Keratinocyte (primary cell): Measurements from ENCODE around the gene OAS3.

Experiments used
- EZH2 ChIP-seq: IDR thresholded peaks from one replicate; pipeline ENCODE4 v1.6.1; 2012; ENCODE audit warnings: inconsistent platforms, mild to moderate bottlenecking, low read length, moderate library complexity
- TF ChIP-seq, protein P1 (sequence below), 3 experiments: IDR thresholded peaks in 1 of 3; conservative IDR thresholded peaks in 1 of 3; optimal IDR thresholded peaks in 1 of 3; 2 replicates in 2 of 3; 3 replicates in 1 of 3; pipeline versions ENCODE3 to v1.5.1; 2011; ENCODE audit warnings: low read length in 3 of 3, mild to moderate bottlenecking in 3 of 3, moderate library complexity in 2 of 3, control low read depth in 1 of 3, inconsistent platforms in 1 of 3; ENCODE audit not compliant: insufficient read depth in 2 of 3; ENCODE audit errors: extremely low read depth in 1 of 3

- TF ChIP-seq, protein P1, sequence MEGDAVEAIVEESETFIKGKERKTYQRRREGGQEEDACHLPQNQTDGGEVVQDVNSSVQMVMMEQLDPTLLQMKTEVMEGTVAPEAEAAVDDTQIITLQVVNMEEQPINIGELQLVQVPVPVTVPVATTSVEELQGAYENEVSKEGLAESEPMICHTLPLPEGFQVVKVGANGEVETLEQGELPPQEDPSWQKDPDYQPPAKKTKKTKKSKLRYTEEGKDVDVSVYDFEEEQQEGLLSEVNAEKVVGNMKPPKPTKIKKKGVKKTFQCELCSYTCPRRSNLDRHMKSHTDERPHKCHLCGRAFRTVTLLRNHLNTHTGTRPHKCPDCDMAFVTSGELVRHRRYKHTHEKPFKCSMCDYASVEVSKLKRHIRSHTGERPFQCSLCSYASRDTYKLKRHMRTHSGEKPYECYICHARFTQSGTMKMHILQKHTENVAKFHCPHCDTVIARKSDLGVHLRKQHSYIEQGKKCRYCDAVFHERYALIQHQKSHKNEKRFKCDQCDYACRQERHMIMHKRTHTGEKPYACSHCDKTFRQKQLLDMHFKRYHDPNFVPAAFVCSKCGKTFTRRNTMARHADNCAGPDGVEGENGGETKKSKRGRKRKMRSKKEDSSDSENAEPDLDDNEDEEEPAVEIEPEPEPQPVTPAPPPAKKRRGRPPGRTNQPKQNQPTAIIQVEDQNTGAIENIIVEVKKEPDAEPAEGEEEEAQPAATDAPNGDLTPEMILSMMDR (optimal IDR thresholded peaks at IDR 0.05 in 1 of 3, IDR thresholded peaks at IDR 0.05 in 1 of 3, conservative IDR thresholded peaks at IDR 0.05 in 1 of 3; ENCODE audit: extremely low read depth in 1 of 3, insufficient read depth in 2 of 3, low read length in 3 of 3), result peak; percentile 68 to 78 (median 71)
- no peak for TF ChIP-seq EZH2
These were observed 37.8 kb upstream of the OAS3 start for GRCh38 chr12:112900298-112901145.
